ES-I3 (cell line): ENCODE results near the gene SPART.
A peak's percentile ranks its signal among the peaks of the same experiment; 100 is the strongest.

ENCODE experiments used
- H3K36me3 ChIP-seq: 2 replicates; pipeline ENCODE4 v1.6.1; 2013; ENCODE audit warnings: mild to moderate bottlenecking, low read length, control low read depth, moderate library complexity; ENCODE audit not compliant: insufficient read depth
- H3K4me1 ChIP-seq: 2 replicates; pipeline ENCODE4 v1.6.1; 2013; ENCODE audit warnings: mild to moderate bottlenecking, control low read depth, low read length; ENCODE audit not compliant: insufficient read depth
- H3K9ac ChIP-seq: 2 replicates; pipeline ENCODE4 v1.6.1; 2013; ENCODE audit warnings: low read depth, mild to moderate bottlenecking, low read length, moderate library complexity
- H3K9me3 ChIP-seq: 2 replicates; pipeline ENCODE4 v1.6.1; 2013; ENCODE audit warnings: mild to moderate bottlenecking, low read length, moderate library complexity; ENCODE audit not compliant: control insufficient read depth, insufficient read depth

The SPART gene

DNA sequence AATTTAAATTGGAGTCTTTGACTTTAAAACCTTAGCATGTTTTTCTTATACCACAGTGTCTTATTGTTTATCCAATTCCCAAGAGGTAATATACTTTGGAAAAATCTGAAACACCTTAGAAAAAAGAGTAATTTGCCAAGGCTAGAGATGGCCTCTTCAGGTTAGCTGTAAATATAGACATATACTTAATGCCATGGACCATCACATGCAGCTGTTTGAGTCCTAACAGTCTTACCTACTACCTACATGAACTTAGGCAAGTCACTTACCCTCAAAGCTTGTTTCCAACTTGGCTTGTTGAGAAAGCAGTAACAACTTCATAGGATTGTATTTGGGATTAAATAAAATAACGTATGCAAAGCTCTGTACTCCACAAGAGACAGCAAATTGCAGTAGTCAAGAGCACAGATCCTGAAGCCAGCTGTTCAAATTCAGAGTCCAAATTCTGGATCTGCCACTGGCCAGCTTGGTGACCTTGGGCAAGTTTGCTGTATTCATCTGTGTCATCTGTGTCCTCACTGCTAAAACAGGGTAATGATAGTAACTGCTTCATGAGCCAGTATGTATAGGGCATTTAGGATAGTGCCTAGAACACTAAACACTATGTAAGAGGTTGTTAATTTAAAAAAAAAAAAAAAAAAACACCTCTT, 13.2 kb upstream of the SPART start:
- H3K9ac ChIP-seq: no peak overlapping the region
- no peaks in the 10 kb centered on the region for H3K9me3 ChIP-seq
- peaks cover 12% of the 10 kb centered on the region for H3K4me1 ChIP-seq
- no peaks in the 10 kb centered on the region for H3K36me3 ChIP-seq

DNA sequence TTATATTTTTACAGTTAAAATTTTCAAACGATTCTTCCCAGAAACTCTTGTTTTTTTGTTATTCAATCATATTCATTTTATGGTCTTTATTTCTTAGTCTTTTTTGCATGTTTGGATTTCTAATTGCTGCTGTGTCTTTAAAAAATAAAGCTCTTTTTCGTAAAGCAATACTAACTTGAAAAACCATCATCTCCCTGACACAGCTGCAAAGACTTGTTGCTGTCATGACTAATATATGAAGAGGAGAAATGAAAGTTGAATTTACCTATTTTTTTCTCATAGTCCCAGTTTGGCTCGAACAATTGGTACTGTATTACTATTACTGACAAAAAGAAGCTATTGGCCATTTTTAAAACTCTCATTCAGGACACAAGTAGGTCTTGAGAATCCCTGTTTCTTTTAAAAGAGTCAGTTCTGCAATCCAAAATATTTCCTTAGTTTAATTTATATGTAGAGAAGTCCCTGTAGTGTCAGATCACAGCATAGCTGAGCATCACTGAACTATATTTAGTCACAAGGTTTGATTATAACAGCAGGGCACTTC, 12.1 kb upstream of the SPART start:
- Histone ChIP-seq H3K9ac (no peak overlapping the region), H3K9me3 (no peaks in the 10 kb centered on the region), H3K4me1 (peaks cover 12% of the 10 kb centered on the region), H3K36me3 (no peaks in the 10 kb centered on the region)

- Histone ChIP-seq H3K36me3 (no peaks in the 10 kb centered on the region), H3K4me1 (peaks cover 12% of the 10 kb centered on the region), H3K9ac (no peak overlapping the region)
Measured at GRCh38 chr13:36357692-36358091, 11.5 kb upstream of the SPART start.

GRCh38 chr13:36357231-36357630, 11.0 kb upstream of the SPART start:
- H3K36me3 ChIP-seq: no peaks in the 10 kb centered on the region
- no peak overlapping the region for H3K9ac ChIP-seq
- H3K4me1 ChIP-seq: peaks cover 12% of the 10 kb centered on the region
- H3K9me3 ChIP-seq: no peaks in the 10 kb centered on the region

More at GRCh38 chr13:36357692-36358091, 11.5 kb upstream of the SPART start:
- no peaks in the 10 kb centered on the region for H3K9me3 ChIP-seq

GRCh38 chr13:36356058-36356457, 9.9 kb upstream of the SPART start:
- Histone ChIP-seq H3K9me3 (no peaks in the 10 kb centered on the region), H3K4me1 (peaks cover 12% of the 10 kb centered on the region), H3K9ac (no peak overlapping the region), H3K36me3 (no peaks in the 10 kb centered on the region)

- H3K9me3 ChIP-seq: no peaks in the 10 kb centered on the region
- H3K9ac ChIP-seq: no peak overlapping the region
- H3K4me1 ChIP-seq: peaks cover 12% of the 10 kb centered on the region
- H3K36me3 ChIP-seq: no peaks in the 10 kb centered on the region
Measured at GRCh38 chr13:36355632-36356031, 9.4 kb upstream of the SPART start.

DNA sequence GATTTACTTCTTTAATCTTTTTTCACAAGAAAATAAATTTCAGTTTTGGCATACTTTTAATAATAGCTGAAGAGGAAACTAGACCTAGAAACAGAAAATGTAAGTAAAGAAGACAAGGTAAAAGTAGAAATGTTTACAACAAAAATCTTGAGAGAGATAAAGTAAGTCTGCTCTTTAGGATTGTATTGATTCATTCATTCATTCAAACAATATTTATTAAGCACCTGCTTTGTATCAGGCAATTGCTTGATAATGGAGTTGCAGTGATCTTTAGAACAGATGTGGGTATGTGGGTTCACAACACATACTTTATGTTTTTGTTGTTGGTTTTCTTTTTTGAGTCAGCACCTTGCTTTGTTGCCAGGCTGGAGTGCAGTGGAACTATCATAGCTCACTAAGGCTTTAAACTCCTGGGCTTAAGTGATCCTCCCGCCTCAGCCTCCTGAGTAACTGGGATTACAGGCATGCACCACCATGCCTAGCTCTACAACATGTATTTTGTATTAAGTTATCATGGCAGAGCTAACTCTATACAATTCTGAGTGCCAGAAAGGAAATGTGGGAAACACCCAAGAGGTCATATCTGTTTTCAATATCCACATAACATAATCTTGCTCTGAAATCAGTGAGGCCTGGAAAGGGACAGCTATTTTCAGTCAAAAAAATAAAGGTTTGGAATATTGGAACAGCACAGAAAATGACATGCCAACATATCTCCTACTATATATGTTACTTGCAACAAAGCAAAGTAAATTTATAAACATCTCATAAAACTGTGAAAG, 8.8 kb upstream of the SPART start:
- no peaks in the 10 kb centered on the region for H3K9me3 ChIP-seq
- no peak overlapping the region for H3K9ac ChIP-seq
- H3K4me1 ChIP-seq: peaks cover 12% of the 10 kb centered on the region
- no peaks in the 10 kb centered on the region for H3K36me3 ChIP-seq

- H3K4me1 ChIP-seq: peaks cover 12% of the 10 kb centered on the region
- no peaks in the 10 kb centered on the region for H3K9me3 ChIP-seq
- H3K36me3 ChIP-seq: no peaks in the 10 kb centered on the region
- H3K9ac ChIP-seq: no peak overlapping the region
Measured at GRCh38 chr13:36353001-36353400, 6.8 kb upstream of the SPART start.

- Histone ChIP-seq H3K36me3 (no peaks in the 10 kb centered on the region), H3K9ac (no peak overlapping the region), H3K4me1 (peaks cover 12% of the 10 kb centered on the region), H3K9me3 (no peaks in the 10 kb centered on the region)
Measured at GRCh38 chr13:36352350-36352749, 6.2 kb upstream of the SPART start.

DNA sequence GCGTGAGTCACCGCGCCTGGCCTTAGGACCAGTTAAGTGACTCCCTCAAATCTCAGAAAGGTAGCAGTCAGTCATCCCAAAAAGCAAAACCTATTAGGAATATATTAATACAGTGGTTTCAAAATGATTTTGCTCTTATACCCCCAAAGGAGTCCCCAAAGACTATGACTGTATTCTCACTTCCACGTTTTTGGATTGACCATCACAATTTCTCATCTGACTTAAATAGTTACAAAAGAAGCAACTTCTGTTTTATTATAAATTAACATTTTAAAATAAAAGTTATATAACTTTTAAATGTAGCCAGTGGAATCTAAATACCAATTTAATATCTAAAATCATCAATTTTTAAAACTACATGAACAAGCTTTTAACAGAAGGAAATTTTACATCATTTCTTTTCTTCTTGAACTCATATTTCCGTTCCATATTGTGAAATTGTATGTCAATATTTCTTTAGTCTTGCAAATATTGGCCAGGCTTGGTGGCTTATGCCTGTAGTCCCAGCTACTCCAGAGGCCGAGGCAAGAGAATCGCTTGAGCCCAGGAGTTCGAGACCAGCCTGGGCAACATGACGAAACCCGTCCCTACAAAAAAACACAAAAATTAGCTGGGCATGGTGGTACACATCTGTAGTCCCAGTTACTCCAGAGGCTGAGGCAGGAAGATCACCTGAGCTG, 1.5 kb upstream of the SPART start:
- no peaks in the 10 kb centered on the region; the same call in 1 of the 2 replicates for H3K4me1 ChIP-seq
- no peaks in the 10 kb centered on the region for H3K9me3 ChIP-seq
- H3K36me3 ChIP-seq: no peaks in the 10 kb centered on the region
- no peak overlapping the region for H3K9ac ChIP-seq

DNA sequence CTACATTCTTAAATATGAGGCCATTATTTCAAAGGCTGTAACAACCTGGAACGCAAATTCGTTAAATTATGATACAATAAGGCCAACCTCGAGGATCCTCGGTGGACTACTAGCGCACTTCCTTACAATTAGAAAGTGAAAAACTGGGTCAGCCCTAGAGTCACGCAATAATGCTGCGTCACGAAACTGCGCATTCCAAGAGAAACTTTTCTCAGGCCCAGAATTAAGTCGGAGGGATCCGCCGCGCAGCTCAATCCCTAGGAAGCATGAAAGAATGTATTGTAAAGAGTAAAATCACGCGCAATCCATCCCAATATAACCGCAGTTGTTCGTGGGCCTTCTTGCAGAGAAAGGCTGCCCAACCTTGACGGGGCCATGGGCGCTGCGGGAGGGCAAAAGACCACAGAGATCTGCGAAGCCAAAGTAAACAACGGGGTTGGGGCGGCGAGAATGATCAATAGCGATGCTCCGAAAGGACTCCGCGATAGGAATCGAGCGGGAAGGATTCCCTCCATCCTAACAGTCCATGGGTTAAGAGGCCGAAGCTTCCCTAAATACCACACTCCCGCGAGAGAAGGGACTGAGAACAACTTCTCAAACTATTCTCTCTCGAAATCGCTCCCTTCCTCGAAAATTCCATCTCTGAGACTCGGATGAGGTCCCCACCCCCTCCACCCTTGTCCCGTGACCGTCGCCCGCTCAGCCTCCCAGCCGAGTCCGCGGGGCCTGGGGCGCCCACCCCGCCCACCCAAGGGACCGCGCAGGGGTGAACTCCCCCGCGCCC, 564 bp downstream of the SPART start:
- Histone ChIP-seq H3K4me1 (peaks cover 7% of the 10 kb centered on the region; the same call in 1 of the 2 replicates), H3K9me3 (no peaks in the 10 kb centered on the region), H3K9ac (peak overlapping the region; percentile 77), H3K36me3 (no peaks in the 10 kb centered on the region)

DNA sequence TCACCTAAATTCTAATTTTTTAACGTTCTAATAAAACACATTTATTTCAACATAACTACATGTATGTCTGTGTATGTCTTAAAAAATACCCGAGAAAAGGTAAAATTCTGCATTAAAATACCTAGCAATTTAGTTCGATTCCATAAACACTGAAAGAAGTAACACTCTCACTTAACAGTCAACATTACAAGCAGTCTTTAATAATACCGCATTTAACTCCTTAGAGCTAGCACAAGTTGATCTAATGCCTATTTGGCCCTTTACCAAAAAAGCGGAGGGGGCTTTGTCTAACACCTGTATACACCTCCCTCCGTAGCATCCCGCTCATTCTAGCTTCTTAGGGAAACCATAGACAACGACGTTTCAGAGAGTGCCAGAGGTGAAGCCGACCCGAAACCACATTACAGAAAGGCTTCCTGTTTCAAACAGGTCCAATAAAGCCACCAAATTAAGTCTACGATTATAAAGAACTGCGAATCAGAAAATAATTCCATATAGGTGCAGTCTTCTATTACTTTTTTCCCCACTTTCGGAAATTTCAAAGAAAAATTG, 1.2 kb downstream of the SPART start:
- Histone ChIP-seq H3K36me3 (no peaks in the 10 kb centered on the region), H3K9me3 (no peaks in the 10 kb centered on the region), H3K9ac (peak overlapping the region; percentile 77), H3K4me1 (peaks cover 9% of the 10 kb centered on the region; the same call in 1 of the 2 replicates)

DNA sequence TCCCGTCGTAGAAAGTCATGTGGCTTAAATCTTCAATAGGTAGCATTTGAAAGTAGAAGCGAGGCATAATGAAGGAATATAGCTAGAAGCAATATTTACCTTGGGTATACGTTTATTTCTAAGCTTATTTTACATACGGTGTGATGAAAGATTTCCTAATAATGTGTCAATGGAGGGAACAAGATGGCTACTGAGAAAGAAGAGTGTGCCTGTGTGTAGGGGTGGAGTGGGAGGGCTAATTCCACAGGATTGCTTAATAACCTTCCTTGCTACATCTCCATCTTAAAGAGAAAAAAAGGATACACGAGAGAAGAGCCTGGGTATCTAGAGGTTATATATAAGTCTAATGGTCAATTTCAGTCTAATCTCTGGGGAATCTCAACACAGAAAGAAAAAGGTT, 2.0 kb downstream of the SPART start:
- peak overlapping the region; percentile 77 for H3K9ac ChIP-seq
- no peaks in the 10 kb centered on the region for H3K36me3 ChIP-seq
- H3K4me1 ChIP-seq: peaks cover 11% of the 10 kb centered on the region
- no peaks in the 10 kb centered on the region for H3K9me3 ChIP-seq

DNA sequence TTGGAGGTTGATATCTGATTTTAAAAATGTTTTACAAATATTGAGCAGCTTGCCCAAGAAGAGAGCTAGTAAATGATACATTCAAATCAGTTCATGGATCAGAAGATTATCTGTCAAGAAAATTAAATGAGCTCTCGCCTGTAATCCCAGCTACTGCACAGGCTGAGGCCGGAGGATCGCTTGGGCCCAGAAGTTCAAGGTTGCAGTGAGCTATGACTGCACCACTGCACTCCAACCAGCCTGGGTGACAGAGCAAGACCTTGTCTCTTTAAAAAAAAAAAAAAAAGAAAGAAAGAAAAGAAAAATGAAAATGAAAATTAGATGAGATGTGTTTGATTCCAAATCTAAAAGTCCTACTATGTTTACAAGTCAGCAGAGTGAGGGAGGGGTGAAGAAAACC, 2.4 kb downstream of the SPART start:
- Histone ChIP-seq H3K36me3 (no peaks in the 10 kb centered on the region), H3K4me1 (peaks cover 15% of the 10 kb centered on the region), H3K9ac (peak overlapping the region; percentile 77), H3K9me3 (no peaks in the 10 kb centered on the region)
